Transverse colon (tissue), 3 donors: ENCODE data around the gene POLR2F.

Experiments used
- POLR2A ChIP-seq: fragments of 450-650 bp; IDR thresholded peaks from one replicate; pipeline ENCODE4 v1.6.1; 2016; ENCODE audit warnings: antibody characterized with exemption, mild to moderate bottlenecking, moderate library complexity
- TF ChIP-seq, protein P1 (sequence below), 5 experiments: fragments of 200-600 bp in 3 of 5; fragments of 450-650 bp in 2 of 5; sonication (generic) in 3 of 5; IDR thresholded peaks; 1 replicate in 2 of 5; 2 replicates in 3 of 5; pipeline ENCODE4 v1.5.1; 2016 to 2017; ENCODE audit warnings: antibody characterized with exemption in 5 of 5, inconsistent platforms in 3 of 5, mild to moderate bottlenecking in 2 of 5, moderate library complexity in 1 of 5

DNA sequence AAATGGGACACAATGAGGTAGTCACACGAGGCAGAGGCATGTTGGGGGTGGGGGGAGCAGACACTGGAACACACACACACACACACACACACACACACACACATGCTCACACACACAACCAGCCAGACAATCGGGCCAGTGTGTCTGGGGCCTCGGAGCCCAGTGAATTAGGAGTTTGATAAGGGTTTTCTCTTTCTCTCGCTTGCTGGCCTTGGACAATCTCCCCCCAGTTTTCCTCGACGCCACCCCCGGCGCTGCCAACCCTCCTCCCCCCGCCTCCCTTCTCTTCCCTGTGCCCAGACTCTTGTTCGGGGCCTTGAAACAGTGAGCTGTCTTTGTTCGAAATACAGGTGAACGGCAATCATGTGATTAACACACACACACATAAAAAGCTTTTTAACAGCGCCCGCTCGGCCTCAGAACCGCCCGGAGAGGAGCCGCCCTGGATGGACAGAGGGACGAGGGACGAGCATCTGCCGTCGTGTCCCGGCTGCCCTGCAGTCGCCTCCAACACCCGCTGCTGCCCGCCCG is 32.3 kb downstream of the POLR2F start:
- TF ChIP-seq POLR2A = no peak
- TF ChIP-seq, protein P1, sequence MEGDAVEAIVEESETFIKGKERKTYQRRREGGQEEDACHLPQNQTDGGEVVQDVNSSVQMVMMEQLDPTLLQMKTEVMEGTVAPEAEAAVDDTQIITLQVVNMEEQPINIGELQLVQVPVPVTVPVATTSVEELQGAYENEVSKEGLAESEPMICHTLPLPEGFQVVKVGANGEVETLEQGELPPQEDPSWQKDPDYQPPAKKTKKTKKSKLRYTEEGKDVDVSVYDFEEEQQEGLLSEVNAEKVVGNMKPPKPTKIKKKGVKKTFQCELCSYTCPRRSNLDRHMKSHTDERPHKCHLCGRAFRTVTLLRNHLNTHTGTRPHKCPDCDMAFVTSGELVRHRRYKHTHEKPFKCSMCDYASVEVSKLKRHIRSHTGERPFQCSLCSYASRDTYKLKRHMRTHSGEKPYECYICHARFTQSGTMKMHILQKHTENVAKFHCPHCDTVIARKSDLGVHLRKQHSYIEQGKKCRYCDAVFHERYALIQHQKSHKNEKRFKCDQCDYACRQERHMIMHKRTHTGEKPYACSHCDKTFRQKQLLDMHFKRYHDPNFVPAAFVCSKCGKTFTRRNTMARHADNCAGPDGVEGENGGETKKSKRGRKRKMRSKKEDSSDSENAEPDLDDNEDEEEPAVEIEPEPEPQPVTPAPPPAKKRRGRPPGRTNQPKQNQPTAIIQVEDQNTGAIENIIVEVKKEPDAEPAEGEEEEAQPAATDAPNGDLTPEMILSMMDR (IDR thresholded peaks at IDR 0.05) = no peak
